22Rv1 (cell line): ENCODE data around the gene GLCCI1.
"Not testable (repeated sequence)": the region's sequence is repeated elsewhere in the genome, so short reads cannot be mapped to it uniquely, and the experiment has no call there.

ENCODE experiments used
- H3K27ac ChIP-seq: fragments of 450-650 bp; 2 replicates; pipeline ENCODE4 v1.5.1; 2017
- CTCF ChIP-seq: fragments of 450-650 bp; IDR thresholded peaks from 2 replicates; pipeline ENCODE4 v1.5.1; 2017; ENCODE audit warnings: mild to moderate bottlenecking
- ZFX ChIP-seq: fragments of 450-650 bp; IDR thresholded peaks from 2 replicates; pipeline ENCODE4 v1.6.1; 2017; ENCODE audit warnings: antibody characterized with exemption, borderline replicate concordance

The GLCCI1 gene

DNA sequence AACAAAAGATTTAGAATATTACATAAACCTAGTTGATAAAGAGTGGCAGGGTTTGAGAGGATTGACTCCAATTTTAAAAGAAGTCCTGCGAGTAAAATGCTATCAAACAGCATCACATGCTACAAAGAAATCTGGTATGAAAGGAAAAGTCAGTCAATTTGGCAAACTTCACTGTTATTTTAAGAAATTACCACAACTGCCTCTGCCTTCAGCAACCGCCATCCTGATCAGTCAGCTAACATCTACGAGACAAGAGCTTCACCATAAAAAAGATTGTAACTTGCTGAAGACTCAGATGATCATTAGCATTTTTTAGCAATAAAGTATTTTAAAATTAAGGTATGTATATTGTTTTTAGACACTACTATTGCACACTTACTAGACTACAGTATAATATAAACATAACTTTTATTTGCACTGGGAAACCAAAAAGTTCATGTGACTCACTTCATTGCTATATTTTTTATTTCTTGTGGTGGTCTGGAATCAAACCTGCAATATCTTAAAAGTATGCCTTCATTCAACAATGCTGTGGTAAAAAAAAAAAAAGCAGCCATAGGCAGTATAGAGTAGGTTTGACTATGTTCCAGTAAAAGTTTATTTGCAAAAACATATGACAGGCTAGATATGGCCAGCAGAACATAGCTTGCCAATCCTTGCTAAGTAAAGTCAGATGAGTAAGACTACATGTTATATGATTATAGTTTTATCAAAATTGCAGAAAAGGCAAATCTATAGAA, 74.4 kb downstream of the GLCCI1 start:
- TF ChIP-seq CTCF (no peak), ZFX (no peak)
- no peak overlapping the region for H3K27ac ChIP-seq

- TF ChIP-seq ZFX (no peak), CTCF (no peak)
- H3K27ac ChIP-seq = no peak overlapping the region
These were observed 76.3 kb downstream of the GLCCI1 start for GRCh38 chr7:8044761-8045430.

DNA sequence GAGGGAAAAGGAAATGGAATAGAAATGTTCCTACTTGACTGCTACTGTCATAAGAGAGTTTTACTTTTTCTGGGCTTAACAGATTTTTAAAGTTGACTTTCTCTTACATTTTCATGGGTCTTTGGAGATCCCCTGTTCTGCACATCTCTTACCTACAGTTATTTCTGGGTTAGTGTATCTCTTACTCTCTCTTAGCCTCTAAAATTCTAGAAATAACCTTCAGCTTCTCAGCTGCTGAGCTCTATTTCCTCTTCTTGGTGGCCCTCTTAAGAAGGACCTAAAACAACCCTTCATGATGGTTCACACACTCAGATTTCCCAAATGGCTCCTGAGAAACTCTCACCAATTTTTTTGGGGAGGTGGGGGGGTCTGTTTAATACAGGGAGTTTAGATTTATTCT, 79.5 kb downstream of the GLCCI1 start:
- not testable (repeated sequence) for H3K27ac ChIP-seq

DNA sequence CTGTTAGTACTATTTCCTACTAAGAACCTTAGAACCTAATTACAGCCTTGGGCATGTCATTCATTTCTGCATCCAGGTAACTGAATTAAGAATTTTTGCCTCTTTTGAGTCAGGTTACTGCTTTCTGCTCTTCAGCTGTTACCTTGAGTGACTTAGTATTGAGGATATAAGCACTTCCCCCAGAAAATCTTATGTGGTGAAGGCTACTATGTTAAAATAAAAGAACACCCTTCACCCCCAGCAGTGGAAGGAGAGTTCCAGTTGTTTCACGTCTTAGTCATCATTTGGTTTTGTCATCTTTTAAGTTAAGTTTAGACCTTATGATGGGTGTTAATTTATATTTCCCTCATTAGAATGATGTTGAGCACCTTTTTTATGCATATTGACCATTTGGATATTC, 82.8 kb downstream of the GLCCI1 start:
- TF ChIP-seq CTCF (no peak), ZFX (no peak)

GRCh38 chr7:8051998-8052397, 83.4 kb downstream of the GLCCI1 start:
- no peak for TF ChIP-seq CTCF
- TF ChIP-seq ZFX = no peak
- H3K27ac ChIP-seq = no peak overlapping the region

More for the DNA sequence above, 82.8 kb downstream of the GLCCI1 start:
- H3K27ac ChIP-seq = no peak overlapping the region

DNA sequence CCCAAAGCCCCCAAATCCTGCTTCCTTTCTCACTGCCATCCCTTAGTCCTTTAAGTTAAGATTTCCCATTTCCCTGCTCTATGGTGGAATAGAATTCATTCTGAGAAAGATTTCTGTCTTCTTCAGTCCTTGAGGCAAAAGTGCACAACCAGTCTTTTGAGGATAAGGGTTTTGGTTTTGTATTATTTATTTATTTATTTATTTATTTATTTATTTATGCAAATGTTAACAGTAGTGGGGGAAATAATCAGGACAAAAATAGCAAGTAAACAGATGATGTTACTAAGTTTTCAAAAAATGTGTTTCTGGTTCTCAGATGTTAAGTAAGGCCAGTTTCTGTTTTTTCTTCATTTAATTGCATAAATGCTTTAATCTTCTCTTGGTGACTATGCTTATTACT, 84.2 kb downstream of the GLCCI1 start:
- TF ChIP-seq CTCF = no peak
- TF ChIP-seq ZFX = no peak
- no peak overlapping the region for H3K27ac ChIP-seq

GRCh38 chr7:8056439-8056838, 87.8 kb downstream of the GLCCI1 start:
- no peak overlapping the region for H3K27ac ChIP-seq
- TF ChIP-seq CTCF = no peak
- TF ChIP-seq ZFX = no peak
